CD4-positive, CD25-positive, alpha-beta regulatory T cell (primary cell): Measurements from ENCODE around the gene OSMR. TPM values are rescaled to one million over a fixed set of nuclear protein-coding genes. Genes with fewer than 3 reads are reported as not detected.
"Not testable (repeated sequence)": the region's sequence is repeated elsewhere in the genome, so short reads cannot be mapped to it uniquely, and the experiment has no call there.

Source experiments
- ATAC-seq, 2 donors: fragments of 150-1000 bp; cut with Tn5 transposase; one replicate each; pipeline ENCODE4 v1.10.0; 2021; ENCODE audit warnings: low read depth in 2 of 2, moderate number of reproducible peaks in 2 of 2, moderate library complexity in 1 of 2
- DNase-seq, 3 donors: peaks; one replicate each; pipeline versions ENCODE4 v3.0.0 to v3.0.0-alpha.2; 2012 to 2022; ENCODE audit warnings: mixed read lengths in 1 of 3
- H3K27ac ChIP-seq: one replicate; pipeline ENCODE4 v1.7.0; 2013; ENCODE audit warnings: mild to moderate bottlenecking, low read length; ENCODE audit not compliant: insufficient read depth, poor library complexity, severe bottlenecking
- H3K27me3 ChIP-seq: one replicate; pipeline ENCODE4 v1.7.0; 2013; ENCODE audit warnings: low read length; ENCODE audit not compliant: control insufficient read depth, insufficient read depth
- H3K36me3 ChIP-seq: one replicate; pipeline ENCODE4 v1.7.0; 2013; ENCODE audit warnings: mild to moderate bottlenecking, low read length, moderate library complexity; ENCODE audit not compliant: control insufficient read depth, insufficient read depth
- H3K4me1 ChIP-seq: 2 replicates; pipeline ENCODE4 v1.7.0; 2013; ENCODE audit warnings: mild to moderate bottlenecking, low read length; ENCODE audit not compliant: insufficient read depth, control insufficient read depth, poor library complexity, severe bottlenecking
- H3K4me3 ChIP-seq: one replicate; pipeline ENCODE4 v1.7.0; 2013; ENCODE audit warnings: low read depth, mild to moderate bottlenecking, low read length, moderate library complexity
- H3K9me3 ChIP-seq, 2 experiments: 1 replicate in 1 of 2; 2 replicates in 1 of 2; pipeline ENCODE4 v1.7.0; 2013; ENCODE audit warnings: low read length in 2 of 2, mild to moderate bottlenecking in 1 of 2, moderate library complexity in 1 of 2; ENCODE audit not compliant: control insufficient read depth in 2 of 2
- H3K27ac Mint-ChIP-seq, 3 donors: one replicate each; pipeline ENCODE4 v1.8.0; 2020 to 2022; ENCODE audit warnings: mild to moderate bottlenecking in 3 of 3, mixed read lengths in 3 of 3, moderate library complexity in 2 of 3
- H3K27me3 Mint-ChIP-seq: one replicate; pipeline ENCODE4 v1.8.0; 2022; ENCODE audit warnings: mild to moderate bottlenecking, mixed read lengths
- H3K36me3 Mint-ChIP-seq: one replicate; pipeline ENCODE4 v1.8.0; 2020; ENCODE audit warnings: mixed read lengths
- H3K4me1 Mint-ChIP-seq, 4 donors: one replicate each; pipeline ENCODE4 v1.8.0; 2020 to 2022; ENCODE audit warnings: mixed read lengths in 4 of 4, mild to moderate bottlenecking in 1 of 4
- H3K4me3 Mint-ChIP-seq, 4 donors: one replicate each; pipeline ENCODE4 v1.8.0; 2020 to 2022; ENCODE audit warnings: mild to moderate bottlenecking in 4 of 4, mixed read lengths in 4 of 4, moderate library complexity in 3 of 4
- H3K9me3 Mint-ChIP-seq, 7 donors: one replicate each; pipeline ENCODE4 v1.8.0; 2020 to 2022; ENCODE audit warnings: mixed read lengths in 7 of 7, mild to moderate bottlenecking in 3 of 7, moderate library complexity in 2 of 7
- polyA plus RNA-seq, 4 donors: library from polyadenylated mRNA; unstranded; fragments of 300-500 nt; fragmentation: Illumina TruSeq; gene quantifications; one replicate each; pipeline ENCODE4 v1.2.3, GENCODE V29; 2021
- total RNA-seq: library from RNA; stranded (reverse); gene quantifications from one replicate; pipeline ENCODE4 v1.2.3, GENCODE V29; 2022

The OSMR gene
- total and polyA plus RNA-seq, 5 donors from 2014 or later, result 0.31 TPM; not detected in 4

- Mint-ChIP-seq H3K36me3 (no peaks in the 10 kb centered on the region), H3K27ac (no peak overlapping the region), H3K9me3 (peaks cover 0 to 10% (median 4%) of the 10 kb centered on the region in 7 donors), H3K4me3 (no peak overlapping the region), H3K4me1 (peaks cover 0 to 4% (median 1%) of the 10 kb centered on the region in 4 donors), H3K27me3 (peaks cover 59% of the 10 kb centered on the region)
- DNase-seq (no peak), ATAC-seq (no peak)
- no peaks in the 10 kb centered on the region for H3K4me1 ChIP-seq
- H3K27ac ChIP-seq, result no peak overlapping the region
- no peaks in the 10 kb centered on the region for H3K36me3 ChIP-seq
- H3K4me3 ChIP-seq, result no peak overlapping the region
- H3K27me3 ChIP-seq, result peaks cover 32% of the 10 kb centered on the region
- H3K9me3 ChIP-seq, result no peaks in the 10 kb centered on the region
These were observed 2.8 kb downstream of the OSMR start for GRCh38 chr5:38848637-38849036.

GRCh38 chr5:38851640-38852039 is 5.8 kb downstream of the OSMR start:
- H3K4me3 Mint-ChIP-seq, H3K9me3 Mint-ChIP-seq, DNase-seq, H3K4me1 ChIP-seq, H3K4me1 Mint-ChIP-seq, H3K27ac Mint-ChIP-seq, H3K27ac ChIP-seq, H3K36me3 Mint-ChIP-seq, H3K9me3 ChIP-seq, H3K36me3 ChIP-seq, H3K4me3 ChIP-seq, ATAC-seq: not testable (repeated sequence)
- peaks cover 40% of the 10 kb centered on the region for H3K27me3 Mint-ChIP-seq
- H3K27me3 ChIP-seq, result peaks cover 24% of the 10 kb centered on the region

GRCh38 chr5:38853753-38854470 is 8.1 kb downstream of the OSMR start:
- Histone ChIP-seq H3K27ac (no peak overlapping the region), H3K36me3 (no peaks in the 10 kb centered on the region), H3K9me3 (no peaks in the 10 kb centered on the region), H3K4me3 (no peak overlapping the region), H3K27me3 (peaks cover 11% of the 10 kb centered on the region), H3K4me1 (no peaks in the 10 kb centered on the region)
- ATAC-seq (no peak), DNase-seq (no peak)
- Mint-ChIP-seq H3K36me3 (no peaks in the 10 kb centered on the region), H3K4me3 (no peak overlapping the region), H3K27ac (no peak overlapping the region), H3K9me3 (peaks cover 0 to 8% (median 4%) of the 10 kb centered on the region in 7 donors), H3K4me1 (no peaks in the 10 kb centered on the region), H3K27me3 (peaks cover 18% of the 10 kb centered on the region)

GRCh38 chr5:38854907-38855306 is 9.1 kb downstream of the OSMR start:
- H3K27ac Mint-ChIP-seq, result no peak overlapping the region
- no peaks in the 10 kb centered on the region for H3K36me3 Mint-ChIP-seq
- no peaks in the 10 kb centered on the region for H3K4me1 ChIP-seq
- no peak overlapping the region for H3K4me3 Mint-ChIP-seq
- H3K27me3 Mint-ChIP-seq, result peaks cover 16% of the 10 kb centered on the region
- ATAC-seq, result no peak
- H3K9me3 Mint-ChIP-seq, result peaks cover 0 to 12% (median 4%) of the 10 kb centered on the region in 7 donors
- H3K36me3 ChIP-seq, result no peaks in the 10 kb centered on the region
- no peak for DNase-seq
- no peak overlapping the region for H3K4me3 ChIP-seq
- peaks cover 6% of the 10 kb centered on the region for H3K27me3 ChIP-seq
- no peaks in the 10 kb centered on the region for H3K9me3 ChIP-seq
- H3K4me1 Mint-ChIP-seq, result no peaks in the 10 kb centered on the region
- no peak overlapping the region for H3K27ac ChIP-seq

- Histone ChIP-seq H3K9me3 (no peaks in the 10 kb centered on the region), H3K27me3 (no peaks in the 10 kb centered on the region), H3K4me1 (no peaks in the 10 kb centered on the region), H3K4me3 (no peak overlapping the region), H3K36me3 (no peaks in the 10 kb centered on the region), H3K27ac (no peak overlapping the region)
- Mint-ChIP-seq H3K27ac (no peak overlapping the region), H3K4me3 (no peak overlapping the region), H3K36me3 (no peaks in the 10 kb centered on the region), H3K27me3 (peaks cover 5% of the 10 kb centered on the region), H3K9me3 (peaks cover 0 to 10% (median 4%) of the 10 kb centered on the region in 7 donors), H3K4me1 (no peaks in the 10 kb centered on the region)
- DNase-seq (no peak), ATAC-seq (no peak)
These were observed 10.8 kb downstream of the OSMR start for GRCh38 chr5:38856660-38857059.

GRCh38 chr5:38858839-38859238 is 13.0 kb downstream of the OSMR start:
- Mint-ChIP-seq H3K9me3 (peaks cover 0 to 10% (median 3%) of the 10 kb centered on the region in 7 donors), H3K4me3 (no peak overlapping the region), H3K4me1 (peaks cover 0 to 3% (median 0%) of the 10 kb centered on the region in 4 donors), H3K36me3 (no peaks in the 10 kb centered on the region), H3K27me3 (no peaks in the 10 kb centered on the region), H3K27ac (no peak overlapping the region)
- H3K4me1 ChIP-seq, result no peaks in the 10 kb centered on the region
- no peak for DNase-seq
- H3K36me3 ChIP-seq, result no peaks in the 10 kb centered on the region
- no peaks in the 10 kb centered on the region for H3K9me3 ChIP-seq
- no peak overlapping the region for H3K27ac ChIP-seq
- no peaks in the 10 kb centered on the region for H3K27me3 ChIP-seq
- H3K4me3 ChIP-seq, result no peak overlapping the region
- ATAC-seq, result no peak

GRCh38 chr5:38861986-38862770 is 16.4 kb downstream of the OSMR start:
- H3K4me1 ChIP-seq, H3K27me3 ChIP-seq, H3K9me3 ChIP-seq, ATAC-seq, H3K27ac Mint-ChIP-seq, H3K36me3 ChIP-seq, H3K36me3 Mint-ChIP-seq, H3K4me3 Mint-ChIP-seq, H3K4me1 Mint-ChIP-seq, H3K4me3 ChIP-seq, DNase-seq, H3K27me3 Mint-ChIP-seq, H3K27ac ChIP-seq: not testable (repeated sequence)
- H3K9me3 Mint-ChIP-seq, result peaks cover 1 to 22% (median 11%) of the 10 kb centered on the region in 7 donors
